HG02623 (cell line): ENCODE results near the gene SNX30.
A peak's percentile ranks its signal among the peaks of the same experiment; 100 is the strongest.

Source experiments
- ATAC-seq: cut with Tn5 transposase; IDR thresholded peaks from one replicate; pipeline ENCODE4 v1.9.1; 2021; ENCODE audit warnings: moderate library complexity; ENCODE audit not compliant: unreplicated experiment

SNX30 gene

DNA sequence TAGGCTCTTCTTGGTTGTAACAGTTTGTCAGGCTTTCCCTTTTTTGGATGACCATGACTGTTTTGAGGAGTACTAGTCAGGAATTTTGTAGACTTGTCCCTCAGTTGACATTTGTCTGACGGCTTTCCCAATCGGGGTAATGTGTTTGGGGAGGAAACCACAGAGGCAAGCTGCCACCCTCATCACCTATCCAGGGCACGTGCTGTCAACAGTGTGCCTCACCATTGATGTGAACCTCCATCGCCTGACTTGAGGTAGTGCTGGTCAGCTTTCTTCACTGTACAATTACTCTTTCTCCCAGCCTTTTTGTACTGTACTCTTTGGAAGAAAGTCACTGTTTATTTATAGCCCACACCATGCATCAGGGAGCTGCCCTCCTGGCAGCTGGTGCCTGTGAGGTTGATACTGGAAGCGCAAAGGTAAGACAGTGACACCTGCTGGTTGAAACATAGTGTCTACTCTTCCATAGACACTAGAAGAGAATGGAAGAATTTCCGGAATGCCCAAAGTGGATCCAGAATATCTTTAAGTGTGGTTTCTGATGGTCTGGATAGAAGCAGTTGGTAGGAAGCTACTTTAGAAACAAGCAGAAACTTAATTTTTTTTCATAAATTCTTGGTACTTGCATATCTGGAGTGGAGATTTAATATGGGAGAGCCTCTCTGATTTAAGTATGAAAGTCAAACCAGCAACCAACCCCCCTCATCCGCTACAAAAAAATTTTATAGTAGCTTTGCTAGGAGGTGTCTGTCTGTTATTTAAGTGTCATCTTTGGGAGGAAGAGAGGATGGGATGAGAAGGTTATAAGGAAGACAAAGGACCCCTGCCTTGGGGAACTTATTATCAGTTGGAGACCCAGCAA lies 69.3 kb downstream of the SNX30 start:
- no peak for ATAC-seq

DNA sequence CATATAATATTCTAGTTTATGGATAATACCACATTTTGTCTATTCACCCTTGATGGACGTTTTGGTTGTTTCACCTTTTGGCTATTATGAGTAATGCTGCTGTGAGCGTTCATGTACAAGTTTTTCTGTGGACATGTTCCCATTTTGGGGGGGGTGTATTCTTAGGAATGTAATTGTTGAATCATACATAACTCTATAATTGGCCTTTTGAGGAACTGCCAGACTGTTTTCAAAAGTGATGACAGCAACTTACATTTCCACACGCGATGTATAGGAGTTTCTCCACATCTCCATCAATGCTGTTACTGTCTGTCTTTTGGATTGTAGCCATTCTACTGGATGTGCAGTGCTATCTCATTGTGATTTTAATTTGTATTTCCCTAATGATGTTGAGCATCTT lies 70.3 kb downstream of the SNX30 start:
- no peak for ATAC-seq

DNA sequence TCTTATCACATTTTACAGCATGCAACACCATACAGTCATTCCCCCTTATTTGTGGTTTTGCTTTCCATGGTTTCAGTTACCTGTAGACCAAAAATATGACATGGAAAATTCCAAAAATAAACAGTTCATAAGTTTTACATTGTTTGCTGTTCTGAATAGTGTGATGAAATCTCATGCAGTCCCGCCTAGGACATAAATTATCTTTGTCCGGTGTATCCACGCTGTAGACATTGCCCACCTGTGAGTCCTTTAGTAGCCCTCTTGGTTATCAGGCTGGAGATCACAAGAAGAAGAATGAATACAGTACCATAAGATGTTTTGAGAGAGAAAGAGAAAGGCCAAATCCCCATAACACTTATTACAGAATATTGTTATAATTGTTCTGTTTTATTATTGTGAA lies 72.1 kb downstream of the SNX30 start:
- no peak for ATAC-seq

- ATAC-seq: no peak
These were observed 72.7 kb downstream of the SNX30 start for GRCh38 chr9:112823257-112823656.

DNA sequence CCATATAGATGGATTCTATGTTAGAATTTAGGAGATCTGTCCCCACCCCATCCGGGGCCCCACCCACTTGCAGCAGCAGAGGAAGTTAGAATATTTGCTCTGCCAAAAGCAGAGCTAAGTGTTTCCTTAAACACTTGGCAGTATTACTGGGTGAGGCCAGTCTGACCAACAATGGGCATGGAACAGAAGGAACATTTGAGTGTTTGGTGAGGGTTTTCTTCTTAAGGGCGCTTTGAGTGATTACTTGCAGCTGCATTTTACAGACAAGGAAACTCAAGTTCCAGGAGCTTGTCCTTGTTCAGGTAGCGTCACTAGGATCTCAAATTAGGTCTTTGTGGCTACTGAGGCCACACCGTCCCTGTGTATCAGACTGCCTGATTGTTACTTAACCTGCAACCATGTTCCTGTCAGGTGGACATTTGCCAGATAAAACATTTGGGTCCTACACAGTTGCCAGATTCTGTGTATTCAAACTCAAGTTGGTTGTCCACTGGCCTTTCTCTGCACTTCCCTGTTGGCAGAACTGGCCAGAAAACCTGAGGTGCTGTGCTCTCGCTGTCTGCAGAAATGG lies 80.8 kb downstream of the SNX30 start:
- ATAC-seq: no peak

DNA sequence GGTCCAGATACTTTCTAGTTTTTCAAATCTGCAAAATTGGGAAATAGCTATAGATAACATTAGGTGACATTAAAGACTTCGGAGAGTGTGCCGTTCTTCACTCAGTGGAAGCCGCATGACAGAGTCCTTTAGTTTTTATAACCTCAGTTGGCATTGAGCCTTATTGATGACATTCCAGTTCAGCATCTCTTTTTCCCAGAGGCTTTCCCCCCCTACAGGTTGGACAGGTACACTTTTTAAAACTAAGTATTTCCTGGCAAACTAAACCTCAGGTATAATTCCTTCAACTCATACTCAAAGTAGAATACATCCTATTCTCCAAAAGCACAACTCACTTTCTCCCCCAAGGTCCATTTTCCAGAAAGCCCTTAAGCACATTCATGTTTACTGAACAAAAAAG lies 81.4 kb downstream of the SNX30 start:
- ATAC-seq: no peak

DNA sequence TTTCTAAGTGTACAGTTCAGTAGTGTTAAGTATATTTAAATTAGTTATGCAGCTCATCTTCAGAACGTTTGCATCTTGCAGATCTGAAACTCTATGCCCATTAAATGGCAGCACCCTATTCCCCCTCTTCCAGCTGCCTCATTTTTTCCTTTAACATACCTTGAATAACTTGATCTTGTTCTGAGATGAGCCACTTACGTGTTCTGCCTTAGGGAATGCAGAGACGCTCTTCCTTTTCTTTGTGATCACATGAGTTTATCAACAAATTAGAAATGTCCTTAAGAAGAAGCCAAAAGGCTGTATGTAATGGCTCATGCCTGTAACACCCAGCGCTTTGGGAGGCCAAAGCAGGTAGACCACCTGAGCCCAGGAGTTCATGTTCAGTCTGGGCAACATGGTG lies 82.5 kb downstream of the SNX30 start:
- no peak for ATAC-seq

DNA sequence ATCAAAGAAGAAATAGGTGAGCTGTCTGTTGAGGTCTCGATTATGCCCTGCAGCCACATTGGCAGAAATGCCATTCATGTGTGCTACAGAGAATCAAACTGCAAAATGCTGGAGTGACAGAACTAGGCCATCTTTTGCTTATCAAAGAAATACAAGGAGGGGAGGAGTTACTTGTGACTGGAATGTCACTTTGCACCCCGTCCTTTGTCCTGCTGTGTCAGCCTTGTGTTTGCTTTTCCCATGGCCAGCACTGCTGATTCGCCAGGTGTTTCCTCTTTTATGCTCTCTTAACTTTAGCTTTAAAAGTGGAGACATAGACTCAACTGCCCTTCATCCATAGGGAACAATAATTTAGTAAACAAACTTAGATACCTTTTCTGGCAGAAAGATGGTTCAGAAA lies 85.8 kb downstream of the SNX30 start:
- ATAC-seq: no peak

DNA sequence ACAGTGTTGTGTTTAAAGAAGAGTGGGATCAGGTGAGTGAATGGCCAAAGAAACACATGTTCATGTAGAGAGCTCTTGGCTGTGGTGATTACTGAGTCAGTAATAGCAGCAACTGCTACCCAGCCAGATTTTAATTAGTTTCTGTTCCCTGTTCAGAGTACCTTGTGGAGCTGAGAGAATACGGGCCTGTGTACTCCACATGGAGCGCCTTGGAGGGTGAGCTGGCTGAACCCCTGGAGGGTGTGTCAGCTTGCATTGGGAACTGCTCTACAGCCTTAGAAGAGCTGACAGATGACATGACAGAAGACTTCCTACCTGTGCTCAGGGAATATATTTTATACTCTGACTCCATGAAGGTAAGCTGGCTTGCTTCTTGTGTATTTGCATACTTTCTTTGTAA lies 87.8 kb downstream of the SNX30 start:
- no peak for ATAC-seq

GRCh38 chr9:112839331-112839730 lies 88.8 kb downstream of the SNX30 start:
- no peak for ATAC-seq

GRCh38 chr9:112841261-112841660 lies 90.7 kb downstream of the SNX30 start:
- no peak for ATAC-seq

- no peak for ATAC-seq
These were observed 92.0 kb downstream of the SNX30 start for GRCh38 chr9:112842555-112842954.

GRCh38 chr9:112844771-112845542 lies 94.4 kb downstream of the SNX30 start:
- peak; percentile 69 for ATAC-seq

DNA sequence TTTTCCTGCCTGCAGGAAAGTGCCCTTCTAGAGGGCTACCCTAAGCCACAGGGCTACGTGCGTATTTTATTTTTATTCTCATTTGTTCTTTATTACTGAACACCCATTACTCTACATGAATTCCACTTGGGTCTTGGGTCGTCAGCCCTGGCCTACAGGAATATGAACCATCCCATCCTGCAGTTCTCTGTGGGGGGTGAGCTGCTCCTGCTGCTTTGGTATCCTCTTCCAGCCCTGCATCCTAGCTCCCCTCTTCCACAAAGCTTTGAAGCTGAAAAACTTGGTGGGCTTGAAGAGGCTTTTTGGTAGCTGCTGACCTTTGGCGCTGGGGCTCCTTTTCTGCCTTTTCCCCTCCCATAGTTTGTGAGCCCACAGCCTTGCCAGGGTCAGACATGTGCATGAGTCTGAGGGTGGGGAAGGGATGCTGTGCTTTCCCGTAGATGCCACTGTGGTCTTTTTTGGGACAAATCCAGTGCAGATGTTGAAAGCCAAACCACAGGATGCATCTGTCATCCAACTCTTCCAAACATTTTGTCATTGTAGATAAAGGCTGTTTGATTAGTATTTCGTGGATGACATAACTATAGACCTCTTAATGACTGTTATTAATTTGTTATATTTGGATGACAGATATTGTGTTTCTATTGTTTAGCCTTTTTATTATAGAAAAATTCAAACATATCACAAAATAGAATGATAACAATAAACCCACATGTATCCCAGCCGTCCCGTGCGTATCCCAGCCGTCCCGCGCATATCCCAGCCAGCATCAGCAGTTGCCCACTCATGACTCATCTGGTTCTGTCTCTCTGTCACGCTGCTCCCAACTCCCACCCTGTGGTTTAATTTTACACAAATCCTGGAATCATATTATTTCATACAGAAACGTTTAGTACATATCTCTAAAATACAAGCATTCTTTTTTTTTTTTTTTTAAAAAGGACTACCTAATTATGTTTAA lies 96.2 kb downstream of the SNX30 start:
- ATAC-seq: no peak

DNA sequence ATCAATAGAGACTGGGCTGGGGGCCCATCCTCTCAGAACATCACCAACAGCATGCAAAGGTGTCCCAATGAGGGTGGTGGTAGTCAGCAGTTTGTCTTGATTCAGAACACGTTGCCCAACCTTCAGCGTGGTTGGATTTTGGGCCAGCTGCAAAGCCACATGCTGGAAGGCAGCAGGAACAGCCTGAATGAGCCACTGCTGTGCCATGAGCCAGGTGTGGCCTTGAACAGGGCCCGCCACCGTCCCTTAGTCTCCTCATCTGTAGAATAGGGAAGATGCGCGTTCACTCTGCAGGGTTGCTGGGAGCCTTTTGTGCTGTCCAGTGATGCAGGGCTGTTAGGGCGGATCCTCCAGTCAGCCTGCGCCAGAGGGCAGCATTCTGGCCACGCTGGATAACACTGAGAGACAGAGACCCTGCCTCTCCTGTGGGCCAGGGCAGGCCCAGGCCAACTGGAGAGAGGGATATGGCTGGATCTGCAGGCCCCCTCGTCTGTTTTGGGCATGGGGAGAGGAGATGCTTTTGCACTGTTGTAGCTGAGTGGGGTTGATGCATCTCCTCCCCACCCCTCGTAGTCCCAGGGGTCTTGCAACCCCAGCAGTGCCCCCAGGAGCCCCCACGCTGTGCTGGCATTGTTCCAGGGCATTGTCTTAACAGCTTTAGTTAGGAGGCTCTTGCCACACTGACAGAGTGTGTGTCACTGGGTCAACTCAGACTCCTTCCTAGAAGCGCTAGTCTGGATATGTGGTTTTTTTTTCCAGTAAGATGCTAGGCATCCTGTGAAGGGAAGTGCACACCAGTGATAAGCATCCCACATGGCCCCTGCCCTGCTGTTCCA lies 98.0 kb downstream of the SNX30 start:
- ATAC-seq: no peak

GRCh38 chr9:112849363-112849922 lies 98.9 kb downstream of the SNX30 start:
- no peak for ATAC-seq

DNA sequence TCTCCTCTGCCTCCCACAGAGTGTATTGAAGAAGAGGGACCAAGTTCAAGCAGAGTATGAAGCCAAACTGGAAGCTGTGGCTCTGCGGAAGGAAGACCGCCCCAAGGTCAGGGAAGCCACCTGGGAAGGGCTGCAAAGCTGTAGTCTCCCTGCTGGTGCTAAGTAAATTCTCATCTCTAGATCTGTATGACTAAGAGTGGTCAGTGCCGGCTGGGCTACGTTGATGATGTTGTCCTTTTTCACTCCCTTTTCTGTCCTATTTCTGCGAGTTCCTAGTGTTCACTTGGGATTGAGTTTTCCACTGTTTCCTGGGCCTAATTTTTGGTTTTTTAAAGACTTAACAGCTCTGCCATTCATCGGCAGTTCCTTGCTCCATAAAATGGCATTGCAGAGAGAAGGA lies 100.3 kb downstream of the SNX30 start:
- no peak for ATAC-seq

DNA sequence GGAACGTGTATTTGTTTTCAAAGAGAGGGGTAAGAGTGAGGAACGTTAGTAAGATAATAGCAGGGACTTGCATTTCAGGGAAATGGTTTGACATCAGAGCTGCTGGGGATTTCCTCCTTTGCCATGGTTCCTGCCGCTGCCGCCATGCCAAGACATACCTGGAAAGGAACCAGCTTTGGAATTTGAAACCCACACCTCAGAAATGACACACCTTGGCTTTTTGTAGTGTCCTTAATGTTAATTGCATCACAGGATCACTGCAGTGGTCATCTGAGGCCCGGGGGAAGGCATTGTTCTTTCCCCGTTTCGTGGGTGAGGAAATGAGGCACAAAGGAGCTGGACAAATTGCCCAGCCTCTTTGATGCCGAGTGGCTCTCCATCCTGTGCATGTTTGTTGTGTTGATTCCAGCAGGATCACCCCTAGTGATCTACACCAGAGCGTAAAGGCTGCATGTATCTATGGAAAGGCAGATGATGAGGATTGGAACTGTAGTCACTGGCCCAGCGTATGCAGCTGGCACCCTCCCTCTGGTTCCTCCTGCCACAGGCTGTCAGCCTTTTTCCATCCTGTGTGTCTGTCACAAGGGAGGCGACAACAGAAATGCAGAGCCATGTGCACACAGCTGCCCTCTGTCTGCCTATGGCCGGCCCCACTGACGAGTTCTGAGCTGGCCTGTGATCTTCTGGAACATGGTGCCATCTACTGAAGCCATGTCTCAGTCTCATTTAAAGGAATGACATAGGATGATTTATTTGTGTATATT lies 102.4 kb downstream of the SNX30 start:
- ATAC-seq: no peak
